Measurements from ENCODE around the gene RAB41.

GRCh38 chrX:70289168-70289792 is 7.3 kb downstream of the RAB41 start:
- TF ChIP-seq EZH2 (IDR thresholded peaks at IDR 0.05; ENCODE audit: insufficient read depth, low read length) (no peak), CTCF (IDR thresholded peaks at IDR 0.05; ENCODE audit: insufficient read depth, low read depth, low read length) (no peak)

All from astrocyte (in vitro differentiated cells and primary cell).